ENCODE data around the gene AQP2. TPM values are rescaled to one million over a fixed set of nuclear protein-coding genes. Genes with fewer than 3 reads are reported as not detected.

AQP2 gene
- total RNA-seq, 2 experiments from 2014 or later = not detected

DNA sequence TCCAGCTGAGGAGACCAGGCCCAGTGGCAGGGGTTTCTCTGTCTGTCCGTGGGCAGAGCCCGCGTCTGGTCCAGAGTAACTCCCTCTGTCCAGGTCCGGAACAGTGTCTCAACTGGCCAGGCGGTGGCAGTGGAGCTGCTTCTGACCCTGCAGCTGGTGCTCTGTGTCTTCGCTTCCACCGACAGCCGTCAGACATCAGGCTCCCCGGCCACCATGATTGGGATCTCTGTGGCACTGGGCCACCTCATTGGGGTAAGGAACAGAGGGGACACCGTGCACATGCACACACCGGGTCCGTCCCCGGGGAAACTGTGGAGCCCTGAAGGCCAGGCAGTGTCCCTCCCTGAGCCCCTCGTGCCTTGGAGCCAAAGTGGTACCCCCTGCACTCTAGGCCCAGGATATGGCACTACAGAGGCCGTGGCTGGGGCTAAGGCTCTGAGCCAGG, 23.7 kb downstream of the AQP2 start:
- ATAC-seq = no peak
- CTCF ChIA-PET = interaction anchor here (0.7 to 2.6 kb wide), 3 partner anchors 15 to 82 kb away, joined by 3 to 11 read pairs (median 4); no protein-coding TSS in a partner anchor
- no peak overlapping the region for H3K27ac Mint-ChIP-seq

DNA sequence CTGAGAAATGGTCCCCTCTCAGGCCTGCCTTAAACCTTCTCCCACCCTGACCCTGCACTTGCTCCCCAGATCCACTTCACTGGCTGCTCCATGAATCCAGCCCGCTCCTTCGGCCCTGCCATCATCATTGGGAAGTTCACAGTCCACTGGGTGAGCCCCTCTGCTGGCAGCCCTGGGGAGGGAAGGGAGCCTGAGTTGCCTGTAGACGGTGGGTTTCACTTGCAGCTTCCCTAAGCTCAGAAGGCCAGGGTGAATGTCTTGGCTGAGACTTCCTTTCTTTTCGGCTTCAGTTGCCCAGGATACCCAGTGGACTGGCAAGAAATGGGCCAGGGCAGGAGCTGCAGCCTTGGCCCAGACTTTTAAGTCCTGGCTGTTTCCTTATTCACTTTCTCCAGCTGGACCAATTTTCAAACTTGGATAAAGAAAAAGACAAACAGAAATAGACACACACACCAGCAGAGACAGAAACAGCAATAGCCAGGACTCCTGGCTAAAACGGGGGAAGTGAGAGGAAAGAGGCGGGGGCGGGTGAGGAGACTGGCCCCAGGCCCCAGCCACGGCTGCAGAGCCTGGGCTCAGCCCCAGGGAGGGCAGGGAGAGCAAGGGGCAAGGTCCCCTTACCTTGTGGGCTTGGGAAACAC, 24.3 kb downstream of the AQP2 start:
- no peak overlapping the region for H3K4me3 Mint-ChIP-seq
- TF ChIP-seq, protein P1, sequence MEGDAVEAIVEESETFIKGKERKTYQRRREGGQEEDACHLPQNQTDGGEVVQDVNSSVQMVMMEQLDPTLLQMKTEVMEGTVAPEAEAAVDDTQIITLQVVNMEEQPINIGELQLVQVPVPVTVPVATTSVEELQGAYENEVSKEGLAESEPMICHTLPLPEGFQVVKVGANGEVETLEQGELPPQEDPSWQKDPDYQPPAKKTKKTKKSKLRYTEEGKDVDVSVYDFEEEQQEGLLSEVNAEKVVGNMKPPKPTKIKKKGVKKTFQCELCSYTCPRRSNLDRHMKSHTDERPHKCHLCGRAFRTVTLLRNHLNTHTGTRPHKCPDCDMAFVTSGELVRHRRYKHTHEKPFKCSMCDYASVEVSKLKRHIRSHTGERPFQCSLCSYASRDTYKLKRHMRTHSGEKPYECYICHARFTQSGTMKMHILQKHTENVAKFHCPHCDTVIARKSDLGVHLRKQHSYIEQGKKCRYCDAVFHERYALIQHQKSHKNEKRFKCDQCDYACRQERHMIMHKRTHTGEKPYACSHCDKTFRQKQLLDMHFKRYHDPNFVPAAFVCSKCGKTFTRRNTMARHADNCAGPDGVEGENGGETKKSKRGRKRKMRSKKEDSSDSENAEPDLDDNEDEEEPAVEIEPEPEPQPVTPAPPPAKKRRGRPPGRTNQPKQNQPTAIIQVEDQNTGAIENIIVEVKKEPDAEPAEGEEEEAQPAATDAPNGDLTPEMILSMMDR (IDR thresholded peaks at IDR 0.05) = no peak
- ChIA-PET CTCF (interaction anchor here (0.7 to 2.6 kb wide), 4 partner anchors 16 to 197 kb away, joined by 3 to 11 read pairs (median 4); no protein-coding TSS in a partner anchor), POLR2A (no interaction called here)
- no peaks in the 10 kb centered on the region for H3K9me3 Mint-ChIP-seq
- no peaks in the 10 kb centered on the region for H3K4me1 Mint-ChIP-seq (ENCODE audit: low read depth)
- H3K27me3 Mint-ChIP-seq = no peaks in the 10 kb centered on the region
- H3K36me3 Mint-ChIP-seq (ENCODE audit: low read depth) = no peaks in the 10 kb centered on the region
- intact Hi-C loops (cut with micrococcal nuclease) = no loop called here
- ATAC-seq (no peak), DNase-seq (no peak)
- no peak overlapping the region for H3K27ac Mint-ChIP-seq

More for the DNA sequence above, 23.7 kb downstream of the AQP2 start:
- intact Hi-C loops (cut with micrococcal nuclease) = no loop called here
- POLR2A ChIA-PET = no interaction called here
- no peak for DNase-seq
- Mint-ChIP-seq H3K4me3 (no peak overlapping the region), H3K9me3 (no peaks in the 10 kb centered on the region), H3K4me1 (ENCODE audit: low read depth) (no peaks in the 10 kb centered on the region), H3K36me3 (ENCODE audit: low read depth) (no peaks in the 10 kb centered on the region), H3K27me3 (no peaks in the 10 kb centered on the region)
- TF ChIP-seq, protein P1 (IDR thresholded peaks at IDR 0.05) = no peak

DNA sequence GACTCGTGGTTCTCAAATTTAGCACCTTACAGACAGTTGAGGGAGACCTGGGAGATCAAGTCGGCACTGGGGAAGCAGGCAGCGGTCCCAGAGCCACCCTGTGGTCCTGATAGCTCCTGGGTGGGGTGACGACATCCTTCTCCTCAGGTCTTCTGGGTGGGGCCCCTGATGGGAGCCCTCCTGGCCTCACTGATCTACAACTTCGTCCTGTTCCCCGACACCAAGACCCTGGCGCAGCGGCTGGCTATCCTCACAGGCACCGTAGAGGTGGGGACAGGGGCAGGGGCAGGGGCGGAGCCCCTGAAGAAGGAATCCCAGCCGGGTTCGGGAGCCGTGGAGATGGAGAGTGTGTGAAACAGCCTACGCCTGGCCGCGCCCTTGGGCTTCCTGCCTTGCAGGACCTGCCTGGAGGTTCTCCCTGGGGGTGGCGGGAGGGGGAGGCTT, 24.8 kb downstream of the AQP2 start:
- TF ChIP-seq, protein P1 (IDR thresholded peaks at IDR 0.05) = no peak
- Mint-ChIP-seq H3K27me3 (no peaks in the 10 kb centered on the region), H3K4me3 (no peak overlapping the region), H3K9me3 (no peaks in the 10 kb centered on the region), H3K36me3 (ENCODE audit: low read depth) (no peaks in the 10 kb centered on the region), H3K4me1 (ENCODE audit: low read depth) (no peaks in the 10 kb centered on the region), H3K27ac (no peak overlapping the region)
- no peak for ATAC-seq
- CTCF ChIA-PET = interaction anchor here (0.8 to 2.6 kb wide), 5 partner anchors 8 to 198 kb away, joined by 3 to 11 read pairs (median 5); no protein-coding TSS in a partner anchor
- intact Hi-C loops (cut with micrococcal nuclease) = no loop called here
- DNase-seq = no peak
- POLR2A ChIA-PET = no interaction called here

DNA sequence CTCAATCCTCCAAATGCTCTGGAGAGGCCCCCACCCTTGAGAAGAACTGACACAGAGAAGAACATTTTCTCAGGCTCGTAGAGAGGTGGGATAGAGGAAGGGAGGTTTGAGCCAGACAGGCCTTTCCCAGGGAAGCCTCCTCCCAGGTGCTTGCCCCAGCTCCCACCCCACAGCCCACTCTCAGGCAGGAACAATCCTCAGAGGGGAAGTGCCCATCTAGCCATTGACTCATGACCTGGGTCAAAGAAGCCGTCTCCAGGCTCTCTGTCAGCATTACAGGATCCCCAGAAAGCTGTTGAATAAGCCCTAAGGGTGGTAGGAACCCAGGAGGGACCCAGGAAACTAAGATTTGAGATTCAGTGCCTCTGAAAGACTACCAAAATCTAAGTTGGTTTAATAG, 26.0 kb downstream of the AQP2 start:
- H3K36me3 Mint-ChIP-seq (ENCODE audit: low read depth) = no peaks in the 10 kb centered on the region
- H3K27me3 Mint-ChIP-seq = no peaks in the 10 kb centered on the region
- no peak overlapping the region for H3K27ac Mint-ChIP-seq
- TF ChIP-seq, protein P1 (IDR thresholded peaks at IDR 0.05) = no peak
- ATAC-seq = no peak
- DNase-seq = no peak
- H3K9me3 Mint-ChIP-seq = no peaks in the 10 kb centered on the region
- no peaks in the 10 kb centered on the region for H3K4me1 Mint-ChIP-seq (ENCODE audit: low read depth)
- H3K4me3 Mint-ChIP-seq = no peak overlapping the region
- ChIA-PET CTCF (interaction anchor here (1.8 to 2.6 kb wide), 3 partner anchors 9 to 63 kb away, joined by 5 to 11 read pairs (median 10); no protein-coding TSS in a partner anchor), POLR2A (interaction anchor here (0.7 kb wide), 1 partner anchor 31 kb away, joined by 3 read pairs; no protein-coding TSS in a partner anchor)
- intact Hi-C loops (cut with micrococcal nuclease) = no loop called here

DNA sequence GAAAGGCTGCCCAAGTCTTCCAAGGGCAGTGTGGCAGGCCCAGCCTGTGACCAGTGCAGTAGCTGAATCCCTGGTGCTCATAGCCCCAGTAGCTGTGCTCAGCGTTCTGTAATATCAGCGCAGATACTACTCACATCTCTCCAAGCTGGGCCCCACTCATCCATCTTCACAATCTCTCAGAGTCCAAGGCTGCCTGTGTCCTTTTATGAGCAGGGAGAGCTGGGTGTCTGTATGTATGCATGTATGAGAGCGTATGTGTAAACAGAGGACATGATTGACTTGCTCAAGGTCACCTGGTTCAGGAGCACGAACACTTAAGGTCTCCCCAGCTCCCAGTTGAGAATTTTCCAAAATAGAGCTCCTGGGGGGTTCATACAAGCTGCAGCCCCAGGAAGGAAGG, 27.6 kb downstream of the AQP2 start:
- H3K36me3 Mint-ChIP-seq (ENCODE audit: low read depth) = no peaks in the 10 kb centered on the region
- H3K4me1 Mint-ChIP-seq (ENCODE audit: low read depth) = no peaks in the 10 kb centered on the region
- CTCF ChIA-PET = interaction anchor here (0.7 to 10.4 kb wide), 6 partner anchors 12 to 92 kb away, joined by 3 to 106 read pairs (median 3); no protein-coding TSS in a partner anchor
- H3K9me3 Mint-ChIP-seq = no peaks in the 10 kb centered on the region
- TF ChIP-seq, protein P1 (IDR thresholded peaks at IDR 0.05) = no peak
- intact Hi-C loops (cut with micrococcal nuclease) = no loop called here
- H3K27me3 Mint-ChIP-seq = no peaks in the 10 kb centered on the region
- POLR2A ChIA-PET = no interaction called here
- no peak overlapping the region for H3K27ac Mint-ChIP-seq
- no peak overlapping the region for H3K4me3 Mint-ChIP-seq
- no peak for DNase-seq
- ATAC-seq = no peak
